ENCODE results near the gene CREB5.

CREB5 gene

DNA sequence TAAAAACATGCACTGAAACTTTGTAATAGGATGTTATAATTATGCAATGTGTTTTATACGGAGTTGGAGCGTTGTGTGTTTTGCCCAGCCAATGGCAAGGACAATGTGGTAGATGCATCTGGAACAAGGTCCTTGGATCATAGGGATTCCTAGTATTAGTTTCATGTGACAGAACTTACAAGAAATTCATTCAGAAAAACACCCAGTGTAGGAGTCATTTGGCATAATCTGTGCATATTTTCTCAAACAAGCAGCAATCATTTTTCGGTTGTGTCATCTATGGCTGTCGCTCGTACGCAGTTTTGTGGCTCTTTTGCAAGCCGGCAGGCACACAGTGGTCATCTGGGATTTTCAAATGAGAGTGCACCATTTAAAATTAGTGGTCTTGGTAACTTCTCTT lies 19.8 kb downstream of the CREB5 start:
- no peak overlapping the region for H3K4me3 ChIP-seq (replicated peaks in 1 of 2; ENCODE audit: low read depth in 2 of 2, low read length in 2 of 2)
- DNase-seq (ENCODE audit: low read depth in 2 of 2): no peak
- TF ChIP-seq CTCF (IDR thresholded peaks at IDR 0.05; ENCODE audit: low read depth, low read length): no peak

GRCh38 chr7:28433039-28433438 lies 20.7 kb downstream of the CREB5 start:
- H3K4me3 ChIP-seq (replicated peaks in 1 of 2; ENCODE audit: low read depth in 2 of 2, low read length in 2 of 2): no peak overlapping the region
- TF ChIP-seq CTCF (IDR thresholded peaks at IDR 0.05; ENCODE audit: low read depth, low read length): no peak
- DNase-seq (ENCODE audit: low read depth in 2 of 2): no peak

DNA sequence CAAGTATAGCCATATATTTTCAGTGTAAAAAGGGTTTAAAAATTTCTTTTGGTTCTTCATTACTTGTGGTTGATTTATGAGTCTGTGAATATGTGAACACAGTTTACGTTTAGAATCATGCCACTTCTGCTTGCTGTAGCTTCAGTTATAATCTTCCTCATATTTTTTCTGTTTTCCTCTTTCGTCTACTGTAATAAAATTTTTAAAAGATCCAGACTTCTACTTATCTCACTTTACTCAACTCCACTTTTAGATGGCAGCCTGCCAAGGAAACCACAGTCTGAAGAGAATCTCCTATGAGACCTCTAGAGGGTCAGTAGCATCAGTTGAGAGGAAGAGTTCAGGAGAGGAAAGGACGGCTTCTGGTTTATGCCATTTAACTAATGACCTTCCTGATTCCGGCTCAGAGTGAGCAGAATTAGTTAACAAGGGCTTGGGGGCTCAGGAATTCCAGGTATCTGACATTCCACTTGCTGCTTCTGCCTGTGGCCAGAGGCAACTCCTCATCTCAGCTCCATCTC lies 21.4 kb downstream of the CREB5 start:
- TF ChIP-seq CTCF (IDR thresholded peaks at IDR 0.05; ENCODE audit: low read depth, low read length): no peak
- H3K4me3 ChIP-seq (replicated peaks in 1 of 2; ENCODE audit: low read depth in 2 of 2, low read length in 2 of 2): no peak overlapping the region
- peak; percentile 46 to 48 for DNase-seq (ENCODE audit: low read depth in 2 of 2)

- H3K4me3 ChIP-seq (replicated peaks in 1 of 2; ENCODE audit: low read depth in 2 of 2, low read length in 2 of 2): no peak overlapping the region
- no peak for TF ChIP-seq CTCF (IDR thresholded peaks at IDR 0.05; ENCODE audit: low read depth, low read length)
- DNase-seq (ENCODE audit: low read depth in 2 of 2): no peak
These were observed 22.2 kb downstream of the CREB5 start for GRCh38 chr7:28434510-28434909.

DNA sequence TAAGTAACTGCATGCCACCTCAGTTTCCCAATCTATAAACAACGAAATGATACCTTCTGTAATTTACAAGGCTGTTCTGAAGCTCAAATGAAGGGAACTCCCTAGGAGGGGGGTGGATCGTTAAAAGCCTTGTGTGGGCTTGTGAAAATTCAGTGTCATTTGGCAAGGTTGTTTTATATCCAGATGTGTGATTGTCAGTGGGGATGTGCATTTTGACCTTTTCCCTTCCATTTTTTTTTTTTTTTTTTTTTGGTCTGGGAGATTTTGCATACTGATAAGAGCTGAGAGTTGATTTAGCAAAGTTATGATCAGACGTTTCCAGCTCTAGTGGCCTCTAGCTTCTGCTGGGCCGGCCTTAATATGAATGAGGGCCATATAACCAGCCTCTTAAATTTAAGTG lies 22.8 kb downstream of the CREB5 start:
- no peak overlapping the region for H3K4me3 ChIP-seq (replicated peaks in 1 of 2; ENCODE audit: low read depth in 2 of 2, low read length in 2 of 2)
- no peak for DNase-seq (ENCODE audit: low read depth in 2 of 2)
- TF ChIP-seq CTCF (IDR thresholded peaks at IDR 0.05; ENCODE audit: low read depth, low read length): no peak

DNA sequence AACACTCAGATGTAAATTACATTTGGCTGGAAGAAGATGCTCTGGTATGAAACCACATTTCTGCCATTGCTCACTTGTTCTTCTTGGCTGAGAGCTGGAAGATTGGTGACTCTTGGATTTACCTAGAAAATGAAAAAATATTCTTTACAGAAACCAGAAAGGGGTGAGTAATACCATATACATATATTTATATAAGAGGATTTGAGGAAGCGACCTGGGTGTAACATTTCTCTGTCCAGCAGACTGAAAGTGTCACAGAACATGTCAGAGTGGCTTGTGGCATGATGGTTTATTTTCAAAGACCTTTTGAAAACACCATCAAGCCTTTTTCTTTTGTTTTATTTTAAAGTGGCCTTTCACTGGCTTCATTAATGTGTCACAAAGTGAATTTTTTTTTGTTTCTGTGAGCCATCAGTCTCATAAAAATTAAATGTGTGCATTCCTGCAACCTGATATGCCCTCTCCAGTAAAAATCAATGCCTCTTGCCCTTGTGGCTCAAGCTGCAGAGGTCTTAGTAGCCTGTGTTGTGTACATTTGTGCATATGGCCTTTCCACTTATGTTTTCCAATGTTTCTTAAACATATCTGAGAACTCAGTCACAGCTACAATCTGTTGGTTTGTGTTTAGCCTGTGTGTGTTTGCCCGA lies 23.5 kb downstream of the CREB5 start:
- DNase-seq (ENCODE audit: low read depth in 2 of 2): no peak
- TF ChIP-seq CTCF (IDR thresholded peaks at IDR 0.05; ENCODE audit: low read depth, low read length): no peak
- no peak overlapping the region for H3K4me3 ChIP-seq (replicated peaks in 1 of 2; ENCODE audit: low read depth in 2 of 2, low read length in 2 of 2)
